HepG2 (cell line): ENCODE results near the gene ZPR1. TPM values are rescaled to one million over a fixed set of nuclear protein-coding genes. Genes with fewer than 3 reads are reported as not detected.

ENCODE experiments used
- ATAC-seq: fragments of 200-7000 bp; cut with Tn5 transposase; 3 replicates; pipeline ENCODE4 v1.9.1; 2020; ENCODE audit warnings: mild to moderate bottlenecking, moderate library complexity
- Bru-seq: library from RNA; stranded (reverse); fragments of 400-500 nt; gene quantifications from one replicate; lab custom pipeline; 2021; lab: Mats Ljungman, UMichigan
- BruChase-seq, 2 experiments: library from RNA; stranded (reverse); fragments of 400-500 nt; gene quantifications; one replicate each; lab custom pipeline; 2021; lab: Mats Ljungman, UMichigan
- BruUV-seq: library from RNA; stranded (reverse); fragments of 400-500 nt; replicated peaks from 2 replicates; lab custom pipeline; 2021; lab: Mats Ljungman, UMichigan
- CTCF ChIA-PET: fragments of 300-600 bp; formaldehyde crosslinking; extraction: SDS; loops from one replicate; lab custom pipeline; 2021; ENCODE audit warnings: low total read pairs, inconsistent platforms, low intra/inter-chr PET ratio; lab: Yijun Ruan, JAX
- POLR2A ChIA-PET: fragments of 350-600 bp; sonication (Branson Sonifier 250); formaldehyde crosslinking; loops from one replicate; lab custom pipeline; 2020; ENCODE audit warnings: antibody characterized with exemption, inconsistent platforms; lab: Yijun Ruan, JAX
- DNase-seq: peaks from one replicate; pipeline ENCODE4 v3.0.0-alpha.2; 2015; ENCODE audit warnings: low spot score
- FAIRE-seq: peaks from 3 replicates; lab custom pipeline; 2011; peaks lifted over from hg19 to GRCh38; lab: Jason Lieb, UNC
- H2AFZ ChIP-seq: one replicate; pipeline ENCODE4 v1.6.1; 2011; ENCODE audit warnings: low read length, inconsistent platforms
- H3K27ac ChIP-seq: fragments of 300-600 bp; 3 replicates; pipeline ENCODE4 v1.8.0; 2011; ENCODE audit warnings: mixed run types, mild to moderate bottlenecking, mixed read lengths, low read length, inconsistent platforms; ENCODE audit not compliant: insufficient read depth; ENCODE audit errors: extremely low read length
- H3K27me3 ChIP-seq, 2 experiments: fragments of 200-600 bp in 1 of 2; 2 replicates in 1 of 2; 3 replicates in 1 of 2; pipeline versions ENCODE4 v1.6.0 to v1.8.0; 2011; ENCODE audit warnings: low read length in 2 of 2, mild to moderate bottlenecking in 2 of 2, moderate library complexity in 2 of 2, inconsistent platforms in 1 of 2; ENCODE audit not compliant: insufficient read depth in 2 of 2, control insufficient read depth in 1 of 2
- H3K36me3 ChIP-seq, 2 experiments: fragments of 200-600 bp in 1 of 2; replicated peaks in 1 of 2; 2 replicates in 1 of 2; 3 replicates in 1 of 2; pipeline versions ENCODE4 v1.5.1 to v1.8.0; 2011; ENCODE audit warnings: low read length in 2 of 2, inconsistent platforms in 1 of 2; ENCODE audit not compliant: insufficient read depth in 2 of 2, control insufficient read depth in 1 of 2
- H3K4me1 ChIP-seq: 2 replicates; pipeline ENCODE4 v1.5.1; 2012; ENCODE audit warnings: low read length, inconsistent platforms; ENCODE audit not compliant: insufficient read depth
- H3K4me2 ChIP-seq: 2 replicates; pipeline ENCODE4 v1.6.0; 2011; ENCODE audit warnings: low read depth, low read length, inconsistent platforms
- H3K4me3 ChIP-seq, 3 experiments: fragments of 200-600 bp in 1 of 3; sonication (generic), shearing (Covaris generic) in 1 of 3; replicated peaks in 1 of 3; 2 replicates each; pipeline ENCODE4 v1.5.1; 2011 to 2016; ENCODE audit warnings: low read length in 3 of 3, inconsistent platforms in 2 of 3, low read depth in 2 of 3, mild to moderate bottlenecking in 2 of 3, control low read depth in 1 of 3, mixed read lengths in 1 of 3; ENCODE audit not compliant: insufficient read depth in 1 of 3
- H3K79me2 ChIP-seq: one replicate; pipeline ENCODE4 v1.6.1; 2011; ENCODE audit warnings: low read length, inconsistent platforms; ENCODE audit not compliant: insufficient read depth
- H3K9ac ChIP-seq: 2 replicates; pipeline ENCODE4 v1.6.0; 2011; ENCODE audit warnings: mild to moderate bottlenecking, low read depth, low read length, inconsistent platforms; ENCODE audit not compliant: insufficient read depth
- H3K9me3 ChIP-seq: 2 replicates; pipeline ENCODE4 v1.5.1; 2012; ENCODE audit warnings: mild to moderate bottlenecking, low read length
- H4K20me1 ChIP-seq: 2 replicates; pipeline ENCODE4 v1.6.0; 2011; ENCODE audit warnings: inconsistent platforms, mild to moderate bottlenecking, low read length, moderate library complexity; ENCODE audit not compliant: insufficient read depth
- BHLHE40 ChIP-seq: IDR thresholded peaks from 2 replicates; pipeline ENCODE4 v1.6.1; 2011; ENCODE audit warnings: low read length, improper control_type of control experiment
- FOXA1 ChIP-seq, 2 experiments: fragments of 450-650 bp in 1 of 2; sonication (generic) in 1 of 2; formaldehyde crosslinking in 1 of 2; IDR thresholded peaks; 2 replicates each; pipeline versions ENCODE4 v1.4.0 to v1.6.1; 2016 to 2020; ENCODE audit warnings: missing genetic modification reagents in 1 of 2
- IRF2 ChIP-seq: IDR thresholded peaks from 2 replicates; pipeline ENCODE4 v1.6.1; 2018; ENCODE audit warnings: missing genetic modification reagents, missing compliant biosample characterization
- KDM3A ChIP-seq: IDR thresholded peaks from 2 replicates; pipeline ENCODE4 v1.6.1; 2018; ENCODE audit warnings: low read depth, missing compliant biosample characterization
- MATR3 ChIP-seq: sonication (generic); formaldehyde crosslinking; IDR thresholded peaks from 2 replicates; pipeline ENCODE4 v1.4.0; 2020; ENCODE audit warnings: missing genetic modification reagents
- MIER3 ChIP-seq: IDR thresholded peaks from 2 replicates; pipeline ENCODE4 v1.6.1; 2016; ENCODE audit warnings: missing compliant biosample characterization, borderline replicate concordance
- MTA1 ChIP-seq: sonication (generic); formaldehyde crosslinking; IDR thresholded peaks from 2 replicates; pipeline ENCODE4 v1.4.0; 2020; ENCODE audit warnings: missing genetic modification reagents, mild to moderate bottlenecking, borderline replicate concordance
- MXI1 ChIP-seq: IDR thresholded peaks from 3 replicates; pipeline ENCODE4 v1.6.1; 2012; ENCODE audit warnings: low read depth, low read length, inconsistent platforms, borderline replicate concordance
- NFE2 ChIP-seq: sonication (generic); formaldehyde crosslinking; IDR thresholded peaks from 2 replicates; pipeline ENCODE4 v1.4.0; 2020; ENCODE audit warnings: missing genetic modification reagents
- NFKBIZ ChIP-seq: IDR thresholded peaks from 2 replicates; pipeline ENCODE4 v1.6.1; 2018; ENCODE audit warnings: missing genetic modification reagents, missing compliant biosample characterization
- NFYB ChIP-seq: sonication (generic); formaldehyde crosslinking; IDR thresholded peaks from 2 replicates; pipeline ENCODE4 v1.4.0; 2020; ENCODE audit warnings: missing genetic modification reagents
- PHF20 ChIP-seq: sonication (generic); formaldehyde crosslinking; IDR thresholded peaks from 2 replicates; pipeline ENCODE4 v1.5.0; 2020; ENCODE audit warnings: mild to moderate bottlenecking, missing genetic modification reagents
- POGK ChIP-seq: sonication (generic); formaldehyde crosslinking; conservative IDR thresholded peaks from 2 replicates; pipeline ENCODE4 v1.8.0; 2022; ENCODE audit warnings: mild to moderate bottlenecking, moderate library complexity, missing genetic modification reagents
- RFX3 ChIP-seq: IDR thresholded peaks from 2 replicates; pipeline ENCODE4 v1.6.1; 2016; ENCODE audit warnings: missing biosample characterization, missing genetic modification reagents
- SP4 ChIP-seq: sonication (generic); formaldehyde crosslinking; IDR thresholded peaks from 2 replicates; pipeline ENCODE4 v1.8.1; 2023; ENCODE audit warnings: mild to moderate bottlenecking, missing genetic modification reagents
- ZBTB42 ChIP-seq: sonication (generic); formaldehyde crosslinking; IDR thresholded peaks from 2 replicates; pipeline ENCODE4 v1.5.0; 2020; ENCODE audit warnings: mild to moderate bottlenecking, missing genetic modification reagents
- ZBTB8A ChIP-seq: sonication (generic); formaldehyde crosslinking; IDR thresholded peaks from 2 replicates; pipeline ENCODE4 v1.4.0; 2020; ENCODE audit warnings: mild to moderate bottlenecking, low read depth, missing genetic modification reagents, borderline replicate concordance
- ZNF607 ChIP-seq: sonication (generic); formaldehyde crosslinking; IDR thresholded peaks from 2 replicates; pipeline ENCODE4 v1.5.1; 2020; ENCODE audit warnings: missing genetic modification reagents, mild to moderate bottlenecking, borderline replicate concordance
- WGBS: methylation state at CpG from one replicate; pipeline ENCODE4 v1.1.6; 2017; ENCODE audit warnings: low lambda C conversion rate; 5-methylcytosine and 5-hydroxymethylcytosine counted together
- in situ Hi-C: cut with HindIII; loops from 2 replicates; pipeline ENCODE4 v1.10.0; 2017; ENCODE audit warnings: low pct_unique_long_range_greater_than_20kb; ENCODE audit not compliant: extremely low pct_ligation_motif_present
- intact Hi-C: fragments of 100-400 bp; cut with micrococcal nuclease; formaldehyde crosslinking; loops from one replicate; pipeline ENCODE4 v1.10.0; 2022; ENCODE audit not compliant: unreplicated experiment
- long read RNA-seq, 2 experiments: library from RNA in 1 of 2; library from polyadenylated mRNA in 1 of 2; stranded (forward) in 1 of 2; unstranded in 1 of 2; transcript quantifications; one replicate each; pipeline ENCODE4 v2.0.0, GENCODE V29; 2019 to 2022
- polyA minus RNA-seq, 3 experiments: library from RNA; depleted of rRNA, polyadenylated mRNA; stranded (reverse); fragments of >200 nt; gene quantifications; 2 replicates each; pipeline ENCODE4 v1.2.3, GENCODE V29; 2011; ENCODE audit warnings: low replicate concordance in 1 of 3
- polyA plus RNA-seq, 8 experiments: library from polyadenylated mRNA; depleted of rRNA in 3 of 8; stranded (reverse) in 7 of 8; unstranded in 1 of 8; fragments of >200 nt; fragmentation: Illumina TruSeq in 4 of 8; extraction: Trizol in 4 of 8; gene quantifications; 2 replicates each; pipeline versions ENCODE4 v1.2.1 to v1.2.3, GENCODE V29; 2011 to 2016; ENCODE audit warnings: low read depth in 4 of 8, missing spikeins in 1 of 8, mixed read lengths in 1 of 8; ENCODE audit not compliant: insufficient read depth in 1 of 8
- total RNA-seq, 5 experiments: library from RNA; depleted of rRNA; stranded (reverse); fragments of >200 nt; fragmentation: Illumina TruSeq; extraction: Trizol; gene quantifications; 2 replicates each; pipeline ENCODE4 v1.2.3, GENCODE V29; 2016; ENCODE audit warnings: low read depth in 1 of 5

Gene ZPR1
- total RNA-seq (2016; rRNA removed; fragmentation: Illumina TruSeq; extraction: Trizol) (79.3 and 102 TPM in 2 replicates), polyA plus RNA-seq (2011; rRNA removed) (40.0 and 45.2 TPM in 2 replicates), polyA minus RNA-seq (2011; rRNA and poly(A)+ RNA removed; ENCODE audit: low replicate concordance) (25.2 and 35.9 TPM in 2 replicates), Bru-seq, nascent RNA (percentile 86 among the genes with signal in this experiment), BruChase-seq, experiment 1, labeled RNA remaining after a 6-hour chase (percentile 92 among the genes with signal in this experiment), BruChase-seq, experiment 2, labeled RNA remaining after a 2-hour chase (percentile 90 among the genes with signal in this experiment)
- 37.7 and 41.8 TPM in 2 replicates for total RNA-seq (2016; cell fraction: cytosol; rRNA removed; fragmentation: Illumina TruSeq; extraction: Trizol; ENCODE audit: low read depth)
- 81.1 and 95.0 TPM in 2 replicates for total RNA-seq (2016; cell fraction: insoluble cytoplasmic fraction; rRNA removed; fragmentation: Illumina TruSeq; extraction: Trizol)
- 74.2 and 83.3 TPM in 2 replicates for total RNA-seq (2016; cell fraction: membrane; rRNA removed; fragmentation: Illumina TruSeq; extraction: Trizol)
- 52.5 and 60.5 TPM in 2 replicates for total RNA-seq (2016; cell fraction: nucleus; rRNA removed; fragmentation: Illumina TruSeq; extraction: Trizol)
- polyA plus RNA-seq (2011; cell fraction: cytosol; rRNA removed) = 31.7 and 43.5 TPM in 2 replicates
- 34.9 and 46.0 TPM in 2 replicates for polyA plus RNA-seq (2011; cell fraction: nucleus; rRNA removed)
- polyA plus RNA-seq (2012) = 28.2 and 35.4 TPM in 2 replicates
- polyA plus RNA-seq (2016; cell fraction: cytosol; fragmentation: Illumina TruSeq; extraction: Trizol; ENCODE audit: low read depth) = 55.3 and 55.7 TPM in 2 replicates
- polyA plus RNA-seq (2016; cell fraction: insoluble cytoplasmic fraction; fragmentation: Illumina TruSeq; extraction: Trizol; ENCODE audit: low read depth) = 104 and 107 TPM in 2 replicates
- polyA plus RNA-seq (2016; cell fraction: membrane; fragmentation: Illumina TruSeq; extraction: Trizol; ENCODE audit: low read depth) = 67.7 and 70.1 TPM in 2 replicates
- 88.0 and 94.3 TPM in 2 replicates for polyA plus RNA-seq (2016; cell fraction: nucleus; fragmentation: Illumina TruSeq; extraction: Trizol; ENCODE audit: insufficient read depth, low read depth)
- polyA minus RNA-seq (2011; cell fraction: cytosol; rRNA and poly(A)+ RNA removed) = 28.7 and 36.5 TPM in 2 replicates
- polyA minus RNA-seq (2011; cell fraction: nucleus; rRNA and poly(A)+ RNA removed) = 64.4 and 81.6 TPM in 2 replicates
- long read RNA-seq, experiment 1, full-length matches to known transcripts = 81 of 96 reads
- long read RNA-seq, experiment 1, partial matches to known transcripts = 4 of 96 reads
- long read RNA-seq, experiment 1, other reads (novel, unspliced or antisense) = 11 of 96 reads
- long read RNA-seq, experiment 2, full-length matches to known transcripts = 70 of 101 reads
- long read RNA-seq, experiment 2, partial matches to known transcripts = 15 of 101 reads
- long read RNA-seq, experiment 2, other reads (novel, unspliced or antisense) = 16 of 101 reads

- WGBS = 1% methylated on average over 22 of the region's 56 CpGs
- no peaks in the 10 kb centered on the region for H4K20me1 ChIP-seq
- ATAC-seq = peak; percentile 55
- ChIA-PET POLR2A (interaction anchor here (0.6 to 17.3 kb wide), 13 partner anchors 13 to 318 kb away, joined by 3 to 1365 read pairs (median 4); partner anchors contain the start of genes APOA1, APOA4, APOC3 and BUD13), CTCF (no interaction called here)
- no peaks in the 10 kb centered on the region; a peak in 1 of 5 replicates for H3K27me3 ChIP-seq
- intact Hi-C loops = no loop called here
- in situ Hi-C loops = no loop called here
- H3K4me1 ChIP-seq = peaks cover 58% of the 10 kb centered on the region
- H3K9me3 ChIP-seq = no peaks in the 10 kb centered on the region
- no TSS peak for BruUV-seq
- FAIRE-seq = no peak
- H3K4me3 ChIP-seq = peak within 1 kb of the TSS; percentile 79 to 90 (median 86)
- H3K27ac ChIP-seq = peak within 1 kb of the TSS; percentile 61
- peaks cover 16 to 38% of the 10 kb centered on the region in 2 experiments for H3K36me3 ChIP-seq
- peaks cover 35% of the 10 kb centered on the region for H3K79me2 ChIP-seq
- H3K9ac ChIP-seq = peak within 1 kb of the TSS; percentile 84
- peak within 1 kb of the TSS; percentile 99 for H3K4me2 ChIP-seq
- H2AFZ ChIP-seq = no peak within 1 kb of the TSS
- DNase-seq = peak; percentile 37
- 0 out of 2 replicates have a peak, but pooled peaks have one; percentile 15 for TF ChIP-seq MIER3 (CRISPR knock-in tag)
- TF ChIP-seq BHLHE40 = no peak
- TF ChIP-seq RFX3 (CRISPR knock-in tag) = no peak
- no peak for TF ChIP-seq NFE2 (CRISPR knock-in tag)
- TF ChIP-seq MXI1 = peak; percentile 86; the same call in 1 of the 3 replicates
- TF ChIP-seq NFKBIZ (CRISPR knock-in tag) = no peak
- TF ChIP-seq PHF20 = peak; percentile 88
- 0 out of 2 replicates have a peak, but pooled peaks have one; percentile 1 for TF ChIP-seq MTA1
- no peak for TF ChIP-seq ZBTB8A (CRISPR knock-in tag)
- peak; percentile 62; the same call in 1 of the 2 replicates for TF ChIP-seq ZNF607 (CRISPR knock-in tag)
- peak; percentile 76; the same call in 1 of the 2 replicates for TF ChIP-seq POGK (CRISPR knock-in tag)
- TF ChIP-seq KDM3A (CRISPR knock-in tag) = peak; percentile 41; the same call in 1 of the 2 replicates
- TF ChIP-seq MATR3 (CRISPR knock-in tag) = no peak
- TF ChIP-seq FOXA1 (IDR thresholded peaks at IDR 0.05) = no peak
- TF ChIP-seq FOXA1 (CRISPR knock-in tag; IDR thresholded peaks at IDR 0.05) = no peak
- TF ChIP-seq NFYB (CRISPR knock-in tag) = no peak
- no peak for TF ChIP-seq SP4 (CRISPR knock-in tag)
- TF ChIP-seq ZBTB42 (CRISPR knock-in tag) = no peak
- TF ChIP-seq IRF2 (CRISPR knock-in tag) = 0 out of 2 replicates have a peak, but pooled peaks have one; percentile 49
Observed at GRCh38 chr11:116787786-116788486, at the start of gene ZPR1. TSS of gene ZPR1 (minus strand) at chr11:116788023. CDS start at chr11:116787990, 33 bp downstream.
